AG09309 (cell line): ENCODE results near the gene NAA16.

Source experiments
- DNase-seq: peaks from one replicate; pipeline ENCODE4 v3.0.0-alpha.2; 2010; ENCODE audit warnings: low read depth
- H3K4me3 ChIP-seq: 2 replicates; pipeline ENCODE4 v1.5.1; 2011; ENCODE audit warnings: mild to moderate bottlenecking, low read depth, low read length, moderate library complexity; ENCODE audit not compliant: control insufficient read depth
- TF ChIP-seq, protein P1 (sequence below): IDR thresholded peaks from 2 replicates; pipeline ENCODE4 v1.5.1; 2011; ENCODE audit warnings: mild to moderate bottlenecking, low read depth, low read length, inconsistent platforms; ENCODE audit not compliant: insufficient read depth, control insufficient read depth; ENCODE audit errors: missing control alignments

The NAA16 gene

GRCh38 chr13:41387576-41387975 is 76.5 kb downstream of the NAA16 start:
- TF ChIP-seq, protein P1, sequence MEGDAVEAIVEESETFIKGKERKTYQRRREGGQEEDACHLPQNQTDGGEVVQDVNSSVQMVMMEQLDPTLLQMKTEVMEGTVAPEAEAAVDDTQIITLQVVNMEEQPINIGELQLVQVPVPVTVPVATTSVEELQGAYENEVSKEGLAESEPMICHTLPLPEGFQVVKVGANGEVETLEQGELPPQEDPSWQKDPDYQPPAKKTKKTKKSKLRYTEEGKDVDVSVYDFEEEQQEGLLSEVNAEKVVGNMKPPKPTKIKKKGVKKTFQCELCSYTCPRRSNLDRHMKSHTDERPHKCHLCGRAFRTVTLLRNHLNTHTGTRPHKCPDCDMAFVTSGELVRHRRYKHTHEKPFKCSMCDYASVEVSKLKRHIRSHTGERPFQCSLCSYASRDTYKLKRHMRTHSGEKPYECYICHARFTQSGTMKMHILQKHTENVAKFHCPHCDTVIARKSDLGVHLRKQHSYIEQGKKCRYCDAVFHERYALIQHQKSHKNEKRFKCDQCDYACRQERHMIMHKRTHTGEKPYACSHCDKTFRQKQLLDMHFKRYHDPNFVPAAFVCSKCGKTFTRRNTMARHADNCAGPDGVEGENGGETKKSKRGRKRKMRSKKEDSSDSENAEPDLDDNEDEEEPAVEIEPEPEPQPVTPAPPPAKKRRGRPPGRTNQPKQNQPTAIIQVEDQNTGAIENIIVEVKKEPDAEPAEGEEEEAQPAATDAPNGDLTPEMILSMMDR, result no peak
- no peak for DNase-seq
- no peak overlapping the region for H3K4me3 ChIP-seq

DNA sequence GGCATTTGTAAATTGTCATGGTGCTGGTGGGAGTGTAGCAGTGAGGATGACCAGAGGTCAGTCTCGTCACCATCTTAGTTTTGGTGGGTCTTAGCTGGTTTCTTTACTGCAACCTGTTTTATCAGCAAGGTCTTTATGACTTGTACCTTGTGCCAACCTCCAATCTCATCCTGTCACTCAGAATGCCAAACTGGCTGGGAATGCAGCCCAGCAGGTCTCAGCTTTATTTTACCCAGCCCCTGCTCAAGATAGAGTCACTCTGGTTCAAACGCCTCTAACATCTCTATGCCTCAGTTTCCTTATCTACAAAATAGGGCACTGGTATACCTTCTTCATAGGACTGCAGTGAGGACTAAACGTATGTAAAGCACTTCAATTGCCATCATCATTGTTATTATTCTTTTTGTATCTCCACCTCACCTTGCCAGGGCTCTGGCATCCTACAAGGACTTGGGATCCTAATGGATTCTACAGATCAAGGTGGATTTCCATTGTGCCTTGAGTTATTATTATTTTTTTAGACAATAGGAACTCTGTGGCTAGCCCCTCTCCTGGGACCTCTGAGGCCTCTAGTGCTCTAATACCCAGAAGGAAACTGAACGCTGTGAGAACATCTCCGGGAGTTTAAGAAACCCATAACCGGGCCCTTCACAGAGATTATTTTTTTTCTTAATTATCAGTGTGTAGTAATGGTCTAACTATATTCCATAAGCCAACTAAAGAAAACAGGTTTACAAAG is 77.2 kb downstream of the NAA16 start:
- no peak for DNase-seq
- H3K4me3 ChIP-seq, result no peak overlapping the region
- TF ChIP-seq, protein P1, result no peak

DNA sequence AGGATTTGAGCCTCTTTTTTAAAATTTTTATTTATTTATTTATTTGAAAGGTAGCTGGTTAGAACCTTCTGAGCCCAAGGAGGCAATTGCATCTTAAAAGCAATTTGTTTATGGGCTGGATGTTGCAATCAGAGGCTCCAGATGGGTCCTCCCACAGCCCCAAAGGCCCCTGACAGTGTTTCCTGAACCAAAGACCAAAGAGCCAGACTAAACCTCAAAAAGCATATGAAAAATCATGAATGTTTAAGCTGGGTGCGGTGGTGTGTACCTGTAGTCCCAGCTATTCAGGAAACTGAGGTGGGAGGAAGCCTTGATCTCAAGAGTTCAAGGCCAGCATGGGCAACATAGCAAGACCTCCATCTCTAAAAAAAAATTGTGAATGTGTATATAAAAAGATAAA is 78.5 kb downstream of the NAA16 start:
- TF ChIP-seq, protein P1, result no peak
- no peak overlapping the region for H3K4me3 ChIP-seq

DNA sequence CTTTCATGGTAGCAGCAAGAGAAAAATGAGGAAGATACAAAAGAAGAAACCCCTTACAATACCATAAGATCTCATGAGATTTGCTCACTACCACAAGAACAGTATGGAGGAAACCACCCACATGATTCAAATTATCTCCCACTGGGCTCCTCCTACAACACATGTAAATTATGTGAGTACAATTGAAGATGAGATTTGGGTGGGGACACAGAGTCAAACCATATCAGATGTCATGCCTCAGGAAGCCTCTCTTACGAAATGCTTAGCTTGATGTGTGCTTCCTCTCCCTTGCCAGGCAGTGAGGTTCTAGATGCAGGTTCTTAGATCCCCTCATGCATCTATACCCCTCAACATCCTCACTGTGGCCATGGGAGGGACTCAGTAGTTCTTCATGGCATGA is 83.1 kb downstream of the NAA16 start:
- TF ChIP-seq, protein P1, result no peak
- H3K4me3 ChIP-seq, result no peak overlapping the region
- DNase-seq, result no peak

More for the DNA sequence above, 78.5 kb downstream of the NAA16 start:
- DNase-seq, result no peak

GRCh38 chr13:41398494-41399170 is 87.6 kb downstream of the NAA16 start:
- no peak for DNase-seq
- no peak overlapping the region for H3K4me3 ChIP-seq
- TF ChIP-seq, protein P1, result no peak

DNA sequence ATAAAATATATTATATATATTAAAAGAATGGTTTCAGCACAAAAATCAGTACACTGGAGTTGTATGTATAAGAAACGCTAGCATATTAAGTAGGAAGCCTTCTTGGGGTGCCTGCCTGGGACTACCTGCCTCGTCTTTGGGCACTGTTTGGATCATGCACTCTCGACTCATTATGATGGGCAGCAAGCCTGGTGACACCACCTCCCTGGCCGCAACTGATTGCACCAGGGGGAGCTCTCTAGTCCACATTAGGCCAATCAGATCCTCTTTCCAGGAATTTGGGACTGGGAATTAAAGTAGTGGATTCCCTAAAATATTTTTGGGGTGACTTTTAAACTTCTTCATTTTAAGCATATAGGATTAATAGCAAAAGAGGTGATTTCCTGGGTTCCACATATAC is 90.3 kb downstream of the NAA16 start:
- TF ChIP-seq, protein P1, result no peak
- no peak for DNase-seq
- no peak overlapping the region for H3K4me3 ChIP-seq
